Heart right ventricle (tissue), 16 donors: ENCODE measurements around the gene ASAP2. TPM values are rescaled to one million over a fixed set of nuclear protein-coding genes. Genes with fewer than 3 reads are reported as not detected.

Experiments
- ATAC-seq, 8 donors: fragments of 200-7000 bp; cut with Tn5 transposase; one replicate each; pipeline ENCODE4 v1.9.1; 2020; ENCODE audit warnings: mild to moderate bottlenecking in 8 of 8, moderate library complexity in 8 of 8, moderate number of reproducible peaks in 1 of 8
- DNase-seq, 2 donors: peaks; one replicate each; pipeline ENCODE4 v3.0.0-alpha.2; 2020
- H3K27ac ChIP-seq, 10 donors: fragments of 200-600 bp; sonication (generic) in 2 of 10; one replicate each; pipeline versions ENCODE4 v1.5.0 to v1.8.0; 2020 to 2022; ENCODE audit warnings: mild to moderate bottlenecking in 3 of 10
- H3K27me3 ChIP-seq, 7 donors: fragments of 200-600 bp; one replicate each; pipeline ENCODE4 v1.8.0; 2021 to 2022; ENCODE audit warnings: mild to moderate bottlenecking in 2 of 7
- H3K36me3 ChIP-seq, 9 donors: fragments of 200-600 bp; sonication (generic) in 1 of 9; one replicate each; pipeline versions ENCODE4 v1.5.0 to v1.8.0; 2020 to 2022; ENCODE audit warnings: mild to moderate bottlenecking in 2 of 9
- H3K4me1 ChIP-seq, 9 donors: fragments of 200-600 bp; sonication (generic) in 1 of 9; one replicate each; pipeline versions ENCODE4 v1.5.0 to v1.8.0; 2020 to 2022; ENCODE audit warnings: mild to moderate bottlenecking in 4 of 9
- H3K4me3 ChIP-seq, 10 donors: fragments of 200-600 bp; sonication (generic) in 2 of 10; one replicate each; pipeline versions ENCODE4 v1.5.0 to v1.8.0; 2020 to 2022; ENCODE audit warnings: mild to moderate bottlenecking in 7 of 10, moderate library complexity in 2 of 10
- H3K9me3 ChIP-seq, 11 donors: fragments of 200-600 bp in 10 of 11; sonication (generic) in 2 of 11; one replicate each; pipeline versions ENCODE4 v1.5.0 to v1.8.0; 2013 to 2022; ENCODE audit warnings: mild to moderate bottlenecking in 2 of 11, control low read depth in 1 of 11, moderate library complexity in 1 of 11
- CTCF ChIP-seq, 9 donors: fragments of 200-600 bp; sonication (generic) in 2 of 9; IDR thresholded peaks; one replicate each; pipeline versions ENCODE4 v1.5.0 to v1.8.0; 2021 to 2022; ENCODE audit warnings: antibody characterized with exemption in 9 of 9, mild to moderate bottlenecking in 5 of 9, moderate library complexity in 1 of 9
- WGBS, 2 donors: extraction: QIAGEN DNeasy Blood & Tissue Kit; methylation state at CpG; one replicate each; pipeline ENCODE4 v1.1.7; 2013; ENCODE audit warnings: inconsistent platforms in 1 of 2; 5-methylcytosine and 5-hydroxymethylcytosine counted together
- intact Hi-C, 10 donors: fragments of 100-400 bp; cut with DNase I; formaldehyde crosslinking; loops; one replicate each; pipeline versions ENCODE4 v1.11.1 to v1.14.2; 2022
- polyA plus RNA-seq, 2 donors: library from polyadenylated mRNA; stranded (reverse); fragments of 200-250 nt; gene quantifications; one replicate each; pipeline ENCODE4 v1.2.3, GENCODE V29; 2013
- total RNA-seq, 10 donors: library from RNA; stranded (reverse); fragmentation: NEBNext Ultra II Directional in 3 of 10; extraction: Animal tissue kit (Norgen Biotek cat#: 25700) in 3 of 10; gene quantifications; one replicate each; pipeline versions ENCODE4 v1.2.1 to v1.2.4, GENCODE V29; 2021 to 2023
- donor health status: Arrhythmogenic right ventricular cardiomyopathy.
- donor health status: ischemic (EF 13 %, LVEDD 7.1; RV severe dilation, severe dysfunction).
- donor health status: healthy with polysubstance abuse.
- donor health status: DM: no; HTN: yes; CAD: no.
- donor health status: DM: no; HTN: no; CAD: no.
- donor health status: ischemic (EF 25% LVEDD 6.9; RV normal size, moderate dysfunction).
- donor health status: ischemic (EF 25% LVEDD 5.7; RV mildly dilated, moderate dysfunction).
- donor health status: healthy.
- donor health status: DM: yes; HTN: yes; CAD: no.
- donor health status: Ischemic cardiomyopathy.
- donor health status: ischemic (EF 35%, LVEDD 5.7; RV mildly dilated, moderate dysfunction).
- donor health status: nonischemic (EF 11% LVEDD 7.7; RV severe dilation, severe dysfunction).
- donor health status: DM: yes; HTN: yes; CAD: no.
- donor health status: PGD.
- donor health status: ischemic (EF 29% LVEDD 5.4; RV normal size, mild dysfunction).
- donor health status: nonischemic (EF 23%, LVEDD 6.1; RV moderate dilation, normal function).

ASAP2 gene
- total and polyA plus RNA-seq, 12 donors, result 5.4 to 17.3 (median 11.8) TPM

GRCh38 chr2:9269295-9269694, 62.7 kb downstream of the ASAP2 start:
- no peak overlapping the region for H3K4me3 ChIP-seq
- ATAC-seq, result peak in 3 of 8 donors; percentile 20 to 53 (median 27)
- no peak for DNase-seq
- H3K36me3 ChIP-seq, result no peaks in the 10 kb centered on the region
- no peak for TF ChIP-seq CTCF (IDR thresholded peaks at IDR 0.05)
- H3K9me3 ChIP-seq, result peaks cover 0 to 6% (median 0%) of the 10 kb centered on the region in 11 donors
- intact Hi-C loops, result loop anchor here in 2 of 10 donors (10.0 kb wide), 2 partner anchors 56 to 64 kb away; partner anchors contain the start of gene ASAP2 (in 1 of the 2)
- WGBS, 2 donors, result 91 to 97% methylated on average over 10 of the region's 10 CpGs
- no peaks in the 10 kb centered on the region for H3K27me3 ChIP-seq
- H3K27ac ChIP-seq, result peak overlapping the region in 3 of 10 donors; percentile 7 to 41 (median 24)
- H3K4me1 ChIP-seq, result peaks cover 0 to 64% (median 28%) of the 10 kb centered on the region in 9 donors

GRCh38 chr2:9269695-9270360, 63.2 kb downstream of the ASAP2 start:
- H3K4me1 ChIP-seq, result peaks cover 0 to 64% (median 28%) of the 10 kb centered on the region in 9 donors
- no peaks in the 10 kb centered on the region for H3K27me3 ChIP-seq
- H3K9me3 ChIP-seq, result peaks cover 0 to 6% (median 0%) of the 10 kb centered on the region in 11 donors
- intact Hi-C loops, result loop anchor here in 2 of 10 donors (10.0 kb wide), 2 partner anchors 55 to 65 kb away; partner anchors contain the start of gene ASAP2 (in 1 of the 2)
- no peak for TF ChIP-seq CTCF (IDR thresholded peaks at IDR 0.05)
- no peaks in the 10 kb centered on the region for H3K36me3 ChIP-seq
- 80 to 84% methylated on average over 8 of the region's 8 CpGs for WGBS, 2 donors
- no peak for DNase-seq
- no peak overlapping the region for H3K4me3 ChIP-seq
- H3K27ac ChIP-seq, result peak overlapping the region in 3 of 10 donors; percentile 7 to 41 (median 24)
- ATAC-seq, result no peak

DNA sequence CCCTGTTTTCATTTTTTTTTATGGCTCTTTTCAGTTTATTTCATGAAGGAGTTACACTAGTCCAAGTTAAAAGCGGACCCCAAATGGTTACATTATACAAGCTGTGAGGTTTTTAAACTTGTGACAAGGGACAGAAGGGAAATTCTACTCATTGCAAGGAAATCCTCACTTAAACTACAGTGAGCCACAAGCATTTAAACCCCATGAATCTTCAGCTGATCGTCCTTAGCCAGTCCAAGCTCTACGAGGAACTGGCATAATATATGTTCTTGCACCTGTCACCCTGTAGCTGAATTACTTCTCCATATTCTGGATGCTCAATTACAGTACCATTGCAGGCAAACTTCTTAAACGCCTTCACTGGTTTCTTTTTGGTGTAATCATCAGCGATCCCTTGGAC, 64.5 kb downstream of the ASAP2 start:
- intact Hi-C loops, result no loop called here
- H3K4me1 ChIP-seq, result peaks cover 2 to 64% (median 37%) of the 10 kb centered on the region in 9 donors
- no peak overlapping the region for H3K27ac ChIP-seq
- WGBS, 2 donors, result 82 to 87% methylated on average over 5 of the region's 5 CpGs
- H3K36me3 ChIP-seq, result no peaks in the 10 kb centered on the region
- peaks cover 0 to 6% (median 0%) of the 10 kb centered on the region in 11 donors for H3K9me3 ChIP-seq
- no peaks in the 10 kb centered on the region for H3K27me3 ChIP-seq
- DNase-seq, result no peak
- no peak overlapping the region for H3K4me3 ChIP-seq
- no peak for ATAC-seq
- no peak for TF ChIP-seq CTCF (IDR thresholded peaks at IDR 0.05)

GRCh38 chr2:9271691-9272090, 65.1 kb downstream of the ASAP2 start:
- intact Hi-C loops, result no loop called here
- no peak overlapping the region for H3K4me3 ChIP-seq
- no peaks in the 10 kb centered on the region for H3K36me3 ChIP-seq
- DNase-seq, result no peak
- peaks cover 2 to 64% (median 37%) of the 10 kb centered on the region in 9 donors for H3K4me1 ChIP-seq
- no peak for TF ChIP-seq CTCF (IDR thresholded peaks at IDR 0.05)
- H3K9me3 ChIP-seq, result peaks cover 0 to 6% (median 0%) of the 10 kb centered on the region in 11 donors
- 90 to 97% methylated on average over 5 of the region's 5 CpGs for WGBS, 2 donors
- no peak overlapping the region for H3K27ac ChIP-seq
- ATAC-seq, result no peak
- no peaks in the 10 kb centered on the region for H3K27me3 ChIP-seq
